Mammary epithelial cell (primary cell): ENCODE data around the gene DEFB118.

Experiments used
- CTCF ChIP-seq, 2 donors: IDR thresholded peaks in 1 of 2; conservative IDR thresholded peaks in 1 of 2; 2 replicates each; pipeline ENCODE4 v1.5.1; 2011 to 2012; ENCODE audit warnings: inconsistent platforms in 2 of 2, low read length in 2 of 2, mild to moderate bottlenecking in 2 of 2, control low read depth in 1 of 2, low read depth in 1 of 2; ENCODE audit not compliant: insufficient read depth in 1 of 2; ENCODE audit errors: extremely low read depth in 1 of 2
- EZH2 ChIP-seq: IDR thresholded peaks from 2 replicates; pipeline ENCODE4 v1.6.1; 2012; ENCODE audit warnings: low read length, inconsistent platforms, borderline replicate concordance

- TF ChIP-seq CTCF (conservative IDR thresholded peaks at IDR 0.05 in 1 of 2, IDR thresholded peaks at IDR 0.05 in 1 of 2; ENCODE audit: extremely low read depth in 1 of 2, insufficient read depth in 1 of 2, low read depth in 1 of 2, low read length in 2 of 2), result no peak
- no peak for TF ChIP-seq EZH2
Measured at GRCh38 chr20:31322504-31322903, 45.9 kb upstream of the DEFB118 start.
